Measurements from ENCODE around the gene SNAPC4.

Gene SNAPC4

DNA sequence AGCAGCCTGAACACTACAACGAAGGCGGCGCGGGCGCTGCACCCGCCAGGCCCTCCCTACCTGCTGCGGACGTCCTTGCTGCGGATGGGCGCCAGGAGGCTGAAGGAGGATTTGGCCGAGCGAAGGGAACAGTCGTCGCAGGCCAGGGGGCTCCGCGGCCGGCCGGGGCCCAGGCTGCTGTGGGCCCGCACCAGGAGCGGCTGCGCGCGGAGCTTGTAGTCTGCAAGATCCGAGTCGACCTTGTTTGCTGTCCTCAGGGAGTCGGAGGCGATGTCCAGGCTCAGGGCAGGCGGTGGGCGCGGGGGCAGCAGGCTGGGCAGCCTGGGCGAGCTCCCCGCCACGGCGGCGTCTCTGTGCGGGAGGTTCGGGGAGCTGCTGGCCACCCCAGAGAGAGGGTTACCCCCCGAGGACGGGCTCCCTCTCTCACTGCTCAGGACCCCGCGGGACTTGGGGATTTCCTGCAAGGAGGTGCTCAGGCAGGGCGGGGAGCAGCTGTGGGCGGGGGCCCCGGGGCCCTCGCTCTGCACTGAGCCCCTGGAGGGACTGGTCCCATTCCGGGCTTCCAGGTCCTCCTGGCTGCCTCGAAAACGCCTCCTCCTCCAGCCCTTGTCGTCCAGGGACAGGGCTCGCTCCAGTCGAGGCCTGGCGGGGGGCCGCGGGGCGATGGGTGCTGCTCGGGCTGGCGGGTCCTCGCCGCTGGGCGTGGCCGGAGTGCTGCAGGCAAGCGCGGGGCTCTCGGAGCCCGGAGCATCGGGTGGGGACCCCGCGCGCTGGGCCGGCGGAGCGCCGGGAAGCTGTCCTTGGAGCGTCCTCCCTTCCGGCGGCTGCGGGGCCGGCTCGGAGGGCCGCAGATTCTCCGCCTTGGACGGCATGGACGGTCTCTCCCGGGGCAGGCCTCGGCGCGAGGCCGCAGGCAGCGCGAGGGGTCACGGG, 38.8 kb upstream of the SNAPC4 start:
- Histone ChIP-seq H3K27ac (replicated peaks; ENCODE audit: low read length) (no peak overlapping the region), H3K14ac (ENCODE audit: low read length) (peak overlapping the region; percentile 71), H2AK5ac (ENCODE audit: low read depth, low read length) (peak overlapping the region; percentile 47), H2BK120ac (ENCODE audit: low read depth, low read length) (no peak overlapping the region), H2BK12ac (ENCODE audit: low read length) (no peak overlapping the region), H3K79me1 (ENCODE audit: low read depth, low read length) (peaks cover 18% of the 10 kb centered on the region), H3K4ac (ENCODE audit: low read length) (no peak overlapping the region), H4K8ac (ENCODE audit: low read depth, low read length) (no peak overlapping the region), H3K27me3 (ENCODE audit: control insufficient read depth in 3 of 3, insufficient read depth in 3 of 3, low read depth in 1 of 3, low read length in 3 of 3) (no peaks in the 10 kb centered on the region), H3K4me3 (ENCODE audit: low read length in 2 of 2) (peak overlapping the region; percentile 87 to 96), H3K4me1 (ENCODE audit: control insufficient read depth in 2 of 2, insufficient read depth in 1 of 2, low read depth in 1 of 2, low read length in 2 of 2) (peaks cover 8 to 17% of the 10 kb centered on the region in 2 donors), H3K36me3 (replicated peaks in 1 of 2; ENCODE audit: control insufficient read depth in 2 of 2, insufficient read depth in 2 of 2, low read length in 2 of 2) (peaks cover 30 to 76% of the 10 kb centered on the region in 2 donors), H2BK15ac (ENCODE audit: low read length) (no peak overlapping the region), H4K91ac (ENCODE audit: low read depth, low read length, poor library complexity) (no peak overlapping the region), H3K18ac (ENCODE audit: low read length) (peak overlapping the region; percentile 96), H3K23ac (ENCODE audit: low read depth, low read length, poor library complexity) (peak overlapping the region; percentile 73), H3K4me2 (ENCODE audit: insufficient read depth, low read length, poor library complexity, severe bottlenecking) (peak overlapping the region; percentile 95), H3K9me3 (replicated peaks in 1 of 2; ENCODE audit: control insufficient read depth in 2 of 2, insufficient read depth in 1 of 2, low read depth in 1 of 2, low read length in 2 of 2) (no peaks in the 10 kb centered on the region), H3K9ac (ENCODE audit: low read depth, low read length, poor library complexity) (peak overlapping the region; percentile 92), H2AFZ (ENCODE audit: low read length) (peak overlapping the region; percentile 97), H2BK5ac (ENCODE audit: low read length) (peak overlapping the region; percentile 90)
- WGBS, 2 donors (ENCODE audit: extremely low coverage in 2 of 2, insufficient read length in 2 of 2, insufficient replicate concordance in 1 of 2), result no CpG with 5 or more reads among the region's 91 CpGs
- DNase-seq (ENCODE audit: low spot score), result peak; percentile 17

DNA sequence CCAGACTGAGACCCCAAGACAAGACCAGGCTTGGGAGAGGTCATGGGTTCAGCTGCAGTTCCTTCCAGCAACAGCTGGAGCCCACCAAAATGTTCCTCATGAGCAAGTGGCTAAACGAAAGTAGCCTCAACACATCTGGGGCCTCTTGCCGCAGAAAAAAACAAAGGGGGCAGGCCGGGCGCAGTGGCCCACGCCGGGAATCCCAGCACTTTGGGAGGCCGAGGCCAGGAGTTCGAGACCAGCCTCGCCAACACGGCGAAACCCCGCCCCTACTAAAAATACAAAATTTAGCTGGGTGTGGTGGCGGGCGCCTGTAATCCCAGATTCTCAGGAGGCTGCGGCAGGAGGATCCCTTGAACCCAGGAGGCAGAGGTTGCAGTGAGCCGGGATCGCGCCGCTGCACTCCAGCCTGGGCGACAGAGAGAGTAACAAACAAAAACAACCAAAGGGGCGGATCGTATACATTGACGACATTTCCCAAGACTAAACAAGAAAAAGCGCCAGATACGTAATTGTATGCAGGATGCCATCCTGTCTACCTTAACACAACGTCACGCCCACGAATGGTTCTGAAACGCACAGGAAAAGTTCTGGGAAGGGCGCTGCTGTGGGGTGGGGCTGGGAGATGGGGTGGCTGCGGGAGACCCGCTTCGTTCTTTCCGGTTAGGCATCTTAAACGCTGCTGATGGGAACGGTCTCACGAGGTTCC, 38.0 kb upstream of the SNAPC4 start:
- no CpG with 5 or more reads among the region's 37 CpGs for WGBS, 2 donors (ENCODE audit: extremely low coverage in 2 of 2, insufficient read length in 2 of 2, insufficient replicate concordance in 1 of 2)
- Histone ChIP-seq H2AFZ (ENCODE audit: low read length) (no peak overlapping the region), H2BK120ac (ENCODE audit: low read depth, low read length) (no peak overlapping the region), H2BK5ac (ENCODE audit: low read length) (no peak overlapping the region), H3K79me1 (ENCODE audit: low read depth, low read length) (peaks cover 18% of the 10 kb centered on the region), H3K36me3 (replicated peaks in 1 of 2; ENCODE audit: control insufficient read depth in 2 of 2, insufficient read depth in 2 of 2, low read length in 2 of 2) (peaks cover 25 to 70% of the 10 kb centered on the region in 2 donors), H3K4me3 (ENCODE audit: low read length in 2 of 2) (peak overlapping the region; percentile 87 to 96), H2BK15ac (ENCODE audit: low read length) (no peak overlapping the region), H3K9me3 (replicated peaks in 1 of 2; ENCODE audit: control insufficient read depth in 2 of 2, insufficient read depth in 1 of 2, low read depth in 1 of 2, low read length in 2 of 2) (no peaks in the 10 kb centered on the region), H4K91ac (ENCODE audit: low read depth, low read length, poor library complexity) (no peak overlapping the region), H3K27ac (replicated peaks; ENCODE audit: low read length) (no peak overlapping the region), H3K23ac (ENCODE audit: low read depth, low read length, poor library complexity) (peak overlapping the region; percentile 73), H3K4me2 (ENCODE audit: insufficient read depth, low read length, poor library complexity, severe bottlenecking) (peak overlapping the region; percentile 95), H3K27me3 (ENCODE audit: control insufficient read depth in 3 of 3, insufficient read depth in 3 of 3, low read depth in 1 of 3, low read length in 3 of 3) (no peaks in the 10 kb centered on the region), H3K14ac (ENCODE audit: low read length) (peak overlapping the region; percentile 38), H2AK5ac (ENCODE audit: low read depth, low read length) (peak overlapping the region; percentile 56), H2BK12ac (ENCODE audit: low read length) (no peak overlapping the region), H3K4ac (ENCODE audit: low read length) (no peak overlapping the region), H3K4me1 (ENCODE audit: control insufficient read depth in 2 of 2, insufficient read depth in 1 of 2, low read depth in 1 of 2, low read length in 2 of 2) (peaks cover 8 to 17% of the 10 kb centered on the region in 2 donors), H4K8ac (ENCODE audit: low read depth, low read length) (no peak overlapping the region), H3K18ac (ENCODE audit: low read length) (no peak overlapping the region), H3K9ac (ENCODE audit: low read depth, low read length, poor library complexity) (peak overlapping the region; percentile 92)
- DNase-seq (ENCODE audit: low spot score), result no peak

DNA sequence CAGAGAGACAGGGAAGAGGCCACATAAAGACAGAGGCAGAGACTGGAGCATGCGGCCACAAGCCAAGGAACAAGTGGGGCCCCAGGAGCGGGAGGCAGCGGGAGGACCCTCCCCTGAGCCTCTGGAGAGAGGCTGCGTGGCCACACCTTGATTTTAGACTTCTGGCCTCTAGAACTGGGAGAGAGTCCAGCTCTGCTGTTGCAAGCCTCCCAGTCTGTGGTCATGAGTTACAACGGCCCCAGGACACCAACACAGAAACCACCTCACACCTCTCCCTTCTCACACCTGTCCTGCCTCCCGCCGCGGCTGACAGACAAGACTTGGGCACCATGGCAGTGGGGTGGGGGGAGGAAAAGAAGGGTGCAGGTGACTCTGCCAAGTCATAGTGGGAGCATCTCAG, 37.5 kb upstream of the SNAPC4 start:
- Histone ChIP-seq H3K18ac (ENCODE audit: low read length) (no peak overlapping the region), H3K27me3 (ENCODE audit: control insufficient read depth in 3 of 3, insufficient read depth in 3 of 3, low read depth in 1 of 3, low read length in 3 of 3) (no peaks in the 10 kb centered on the region), H2AK5ac (ENCODE audit: low read depth, low read length) (peak overlapping the region; percentile 56), H3K4ac (ENCODE audit: low read length) (no peak overlapping the region), H3K23ac (ENCODE audit: low read depth, low read length, poor library complexity) (peak overlapping the region; percentile 60), H3K9me3 (replicated peaks in 1 of 2; ENCODE audit: control insufficient read depth in 2 of 2, insufficient read depth in 1 of 2, low read depth in 1 of 2, low read length in 2 of 2) (no peaks in the 10 kb centered on the region), H3K27ac (replicated peaks; ENCODE audit: low read length) (no peak overlapping the region), H4K91ac (ENCODE audit: low read depth, low read length, poor library complexity) (no peak overlapping the region), H3K36me3 (replicated peaks in 1 of 2; ENCODE audit: control insufficient read depth in 2 of 2, insufficient read depth in 2 of 2, low read length in 2 of 2) (peaks cover 19 to 70% of the 10 kb centered on the region in 2 donors), H3K14ac (ENCODE audit: low read length) (peak overlapping the region; percentile 38), H2AFZ (ENCODE audit: low read length) (no peak overlapping the region), H4K8ac (ENCODE audit: low read depth, low read length) (no peak overlapping the region), H3K4me2 (ENCODE audit: insufficient read depth, low read length, poor library complexity, severe bottlenecking) (peak overlapping the region; percentile 18), H3K79me1 (ENCODE audit: low read depth, low read length) (peaks cover 18% of the 10 kb centered on the region), H3K9ac (ENCODE audit: low read depth, low read length, poor library complexity) (peak overlapping the region; percentile 72), H2BK120ac (ENCODE audit: low read depth, low read length) (no peak overlapping the region), H2BK15ac (ENCODE audit: low read length) (no peak overlapping the region), H2BK5ac (ENCODE audit: low read length) (no peak overlapping the region), H3K4me1 (ENCODE audit: control insufficient read depth in 2 of 2, insufficient read depth in 1 of 2, low read depth in 1 of 2, low read length in 2 of 2) (peaks cover 8 to 17% of the 10 kb centered on the region in 2 donors), H3K4me3 (ENCODE audit: low read length in 2 of 2) (peak overlapping the region in 1 of 2 donors; percentile 87), H2BK12ac (ENCODE audit: low read length) (no peak overlapping the region)
- no CpG with 5 or more reads among the region's 8 CpGs for WGBS, 2 donors (ENCODE audit: extremely low coverage in 2 of 2, insufficient read length in 2 of 2, insufficient replicate concordance in 1 of 2)
- no peak for DNase-seq (ENCODE audit: low spot score)

Measured in neuronal stem cell (in vitro differentiated cells).